ENCODE data around the gene APEH.
"Not testable (repeated sequence)": the region's sequence is repeated elsewhere in the genome, so short reads cannot be mapped to it uniquely, and the experiment has no call there.

Gene APEH

DNA sequence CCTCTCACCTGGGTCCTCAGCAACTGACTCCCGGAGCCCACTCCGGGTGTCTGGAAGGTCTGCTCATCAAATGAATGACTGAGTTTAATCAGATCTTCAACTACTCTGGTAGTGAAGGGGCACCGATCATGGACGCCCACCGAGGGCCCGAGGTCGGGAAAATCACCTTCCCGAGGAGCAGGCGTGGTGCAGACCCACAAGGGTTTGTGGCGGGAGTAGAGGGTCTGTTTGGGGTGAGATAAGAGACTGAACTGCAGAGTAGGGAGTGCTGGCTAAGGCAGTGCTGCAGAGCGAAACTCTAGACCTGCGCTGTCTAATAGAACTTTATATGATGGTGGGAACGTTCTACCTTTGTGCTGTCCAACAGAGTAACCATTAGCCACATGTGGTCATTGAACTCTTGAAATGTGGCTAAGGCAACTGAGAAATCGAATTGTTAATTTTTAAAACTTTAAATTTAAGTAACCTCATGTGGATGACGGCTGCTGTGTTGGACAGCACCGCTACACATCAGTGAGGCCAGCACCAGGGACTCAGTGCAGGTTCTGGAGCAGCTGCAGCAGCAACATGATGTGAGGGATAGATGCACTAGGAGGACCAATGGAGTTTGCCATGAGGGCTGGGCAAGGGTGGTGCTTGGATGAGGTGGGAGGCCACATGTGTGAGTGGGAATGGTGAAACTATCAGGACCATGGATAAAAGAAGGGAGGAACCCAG lies 15.9 kb downstream of the APEH start:
- peak overlapping the region; percentile 89 for H2AFZ ChIP-seq (ENCODE audit: low read length, unreplicated experiment)
- H3K27ac ChIP-seq (ENCODE audit: low read depth, low read length); H3K79me2 ChIP-seq (ENCODE audit: control insufficient read depth, insufficient read depth, low read length, unreplicated experiment): not testable (repeated sequence)

DNA sequence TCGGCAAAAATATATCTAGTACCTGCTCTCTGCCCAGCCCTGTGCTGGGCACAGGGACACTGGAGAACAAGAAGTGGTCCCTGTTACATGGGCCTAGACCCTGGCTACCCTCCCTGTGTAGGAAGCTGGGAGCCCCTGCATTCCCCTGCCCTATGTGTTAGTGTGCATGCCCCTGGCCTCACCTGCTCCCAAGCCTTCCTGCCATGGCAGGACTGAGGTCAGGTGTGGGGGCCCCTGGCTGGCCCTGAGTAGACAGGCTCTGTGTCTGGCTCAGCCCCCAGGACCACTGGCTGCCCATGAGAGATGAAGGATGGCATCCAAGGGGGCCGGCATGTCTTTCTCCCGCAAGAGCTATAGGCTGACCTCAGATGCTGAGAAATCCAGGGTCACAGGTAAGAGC lies 16.7 kb downstream of the APEH start:
- H3K4me3 ChIP-seq (ENCODE audit: low read depth, low read length); H2AFZ ChIP-seq (ENCODE audit: low read length, unreplicated experiment); H3K27ac ChIP-seq (ENCODE audit: low read depth, low read length): not testable (repeated sequence)

More for the DNA sequence above, 15.9 kb downstream of the APEH start:
- H3K27me3 ChIP-seq (ENCODE audit: insufficient read depth, low read length); H3K4me1 ChIP-seq (ENCODE audit: control insufficient read depth, insufficient read depth, low read length, unreplicated experiment); H3K36me3 ChIP-seq (ENCODE audit: insufficient read depth, low read length): not testable (repeated sequence)
- peak overlapping the region; percentile 95 for H3K4me3 ChIP-seq (ENCODE audit: low read depth, low read length)

DNA sequence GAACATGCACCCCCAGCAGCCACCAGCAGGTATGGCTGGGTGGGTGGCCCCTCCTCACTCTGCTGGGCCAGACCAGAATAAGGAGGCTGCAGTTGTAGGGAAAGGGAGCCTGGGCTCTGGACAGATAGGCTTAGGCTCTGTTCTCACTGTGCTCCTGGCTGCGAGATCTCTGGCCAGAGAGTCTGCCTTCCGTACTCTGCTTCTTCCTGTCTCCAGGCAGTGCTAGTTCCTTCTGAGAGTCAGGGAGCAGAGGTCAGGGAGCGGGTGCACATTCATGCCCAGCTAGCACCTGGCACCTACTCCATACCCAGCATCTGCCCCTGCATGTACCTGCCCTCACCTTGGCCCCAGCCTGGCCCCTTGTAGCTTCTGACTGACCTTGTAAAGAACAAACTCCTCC lies 17.3 kb downstream of the APEH start:
- H3K36me3 ChIP-seq (ENCODE audit: insufficient read depth, low read length); H3K79me2 ChIP-seq (ENCODE audit: control insufficient read depth, insufficient read depth, low read length, unreplicated experiment); H3K27me3 ChIP-seq (ENCODE audit: insufficient read depth, low read length); H2AFZ ChIP-seq (ENCODE audit: low read length, unreplicated experiment); H3K4me3 ChIP-seq (ENCODE audit: low read depth, low read length); H3K4me1 ChIP-seq (ENCODE audit: control insufficient read depth, insufficient read depth, low read length, unreplicated experiment); H3K27ac ChIP-seq (ENCODE audit: low read depth, low read length): not testable (repeated sequence)

More for the DNA sequence above, 16.7 kb downstream of the APEH start:
- H3K27me3 ChIP-seq (ENCODE audit: insufficient read depth, low read length); H3K79me2 ChIP-seq (ENCODE audit: control insufficient read depth, insufficient read depth, low read length, unreplicated experiment); H3K36me3 ChIP-seq (ENCODE audit: insufficient read depth, low read length); H3K4me1 ChIP-seq (ENCODE audit: control insufficient read depth, insufficient read depth, low read length, unreplicated experiment): not testable (repeated sequence)

DNA sequence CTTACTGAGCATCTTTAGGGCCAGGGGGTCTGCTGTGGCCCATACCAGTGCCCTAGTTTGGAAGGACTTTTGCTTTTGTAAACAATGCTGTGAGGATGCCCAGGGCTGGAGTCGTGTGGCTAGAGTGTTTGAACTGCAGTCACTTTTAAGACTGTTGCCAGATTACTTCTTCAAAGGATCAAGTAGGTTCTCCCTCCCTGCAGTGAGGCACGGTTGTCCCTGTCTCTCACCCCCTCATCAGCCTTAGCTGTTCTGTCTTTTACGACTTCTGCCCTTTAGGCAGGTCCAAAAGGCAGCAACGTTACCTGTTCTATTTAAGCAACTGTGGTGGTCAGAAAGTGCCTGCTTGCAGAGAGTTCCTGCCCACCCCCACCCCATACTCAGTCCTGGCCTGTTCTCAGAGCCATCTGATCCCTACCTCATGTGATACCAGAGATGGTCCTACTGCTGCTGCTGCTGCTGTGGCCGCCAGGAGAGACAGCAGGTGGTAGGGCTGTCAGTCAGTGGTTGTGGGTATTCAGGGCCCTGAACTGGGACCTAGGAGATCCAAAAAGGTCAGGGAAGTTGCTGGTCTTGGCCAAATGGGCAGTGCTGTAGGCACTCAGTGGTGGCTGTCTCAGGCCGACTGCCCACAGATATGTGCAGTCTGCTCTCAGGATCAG lies 20.4 kb downstream of the APEH start:
- H3K4me1 ChIP-seq (ENCODE audit: control insufficient read depth, insufficient read depth, low read length, unreplicated experiment); H3K36me3 ChIP-seq (ENCODE audit: insufficient read depth, low read length); H3K79me2 ChIP-seq (ENCODE audit: control insufficient read depth, insufficient read depth, low read length, unreplicated experiment); H3K27ac ChIP-seq (ENCODE audit: low read depth, low read length); H3K4me3 ChIP-seq (ENCODE audit: low read depth, low read length); H2AFZ ChIP-seq (ENCODE audit: low read length, unreplicated experiment); H3K27me3 ChIP-seq (ENCODE audit: insufficient read depth, low read length): not testable (repeated sequence)

DNA sequence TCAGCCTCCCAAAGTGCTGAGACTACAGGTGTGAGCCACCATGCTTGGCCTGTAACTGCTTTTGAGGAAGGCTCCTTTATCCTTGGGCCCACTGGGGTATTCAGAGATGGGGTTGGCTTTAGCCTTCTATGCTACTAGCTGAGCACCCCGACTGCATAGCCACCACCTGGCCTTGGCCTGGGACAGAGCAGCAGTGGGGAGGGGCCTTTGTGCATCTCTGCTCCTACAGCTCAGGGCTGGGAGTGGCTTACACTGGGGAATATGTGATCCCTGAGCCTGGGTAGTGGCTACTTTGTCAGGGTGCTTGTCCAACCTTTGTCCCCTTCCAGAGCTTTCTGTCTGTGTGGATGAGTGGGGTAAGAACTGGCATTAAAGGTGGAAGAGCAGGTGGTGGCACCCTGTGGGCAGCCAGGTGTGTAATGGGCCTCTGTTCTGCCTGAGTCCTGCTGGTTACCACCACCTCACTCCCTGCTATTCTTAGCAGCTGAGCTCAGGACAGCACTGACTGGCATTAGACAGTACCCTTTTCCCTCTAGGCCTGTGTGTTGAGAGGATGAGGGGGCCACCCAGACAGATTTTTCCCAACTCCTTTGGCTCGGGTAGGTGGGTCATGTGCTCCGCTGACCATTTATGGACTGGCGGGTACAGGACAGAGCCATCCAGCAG lies 21.3 kb downstream of the APEH start:
- not testable (repeated sequence) for H3K27ac ChIP-seq (ENCODE audit: low read depth, low read length); H3K4me1 ChIP-seq (ENCODE audit: control insufficient read depth, insufficient read depth, low read length, unreplicated experiment); H3K27me3 ChIP-seq (ENCODE audit: insufficient read depth, low read length); H3K36me3 ChIP-seq (ENCODE audit: insufficient read depth, low read length); H3K4me3 ChIP-seq (ENCODE audit: low read depth, low read length); H2AFZ ChIP-seq (ENCODE audit: low read length, unreplicated experiment); H3K79me2 ChIP-seq (ENCODE audit: control insufficient read depth, insufficient read depth, low read length, unreplicated experiment)

DNA sequence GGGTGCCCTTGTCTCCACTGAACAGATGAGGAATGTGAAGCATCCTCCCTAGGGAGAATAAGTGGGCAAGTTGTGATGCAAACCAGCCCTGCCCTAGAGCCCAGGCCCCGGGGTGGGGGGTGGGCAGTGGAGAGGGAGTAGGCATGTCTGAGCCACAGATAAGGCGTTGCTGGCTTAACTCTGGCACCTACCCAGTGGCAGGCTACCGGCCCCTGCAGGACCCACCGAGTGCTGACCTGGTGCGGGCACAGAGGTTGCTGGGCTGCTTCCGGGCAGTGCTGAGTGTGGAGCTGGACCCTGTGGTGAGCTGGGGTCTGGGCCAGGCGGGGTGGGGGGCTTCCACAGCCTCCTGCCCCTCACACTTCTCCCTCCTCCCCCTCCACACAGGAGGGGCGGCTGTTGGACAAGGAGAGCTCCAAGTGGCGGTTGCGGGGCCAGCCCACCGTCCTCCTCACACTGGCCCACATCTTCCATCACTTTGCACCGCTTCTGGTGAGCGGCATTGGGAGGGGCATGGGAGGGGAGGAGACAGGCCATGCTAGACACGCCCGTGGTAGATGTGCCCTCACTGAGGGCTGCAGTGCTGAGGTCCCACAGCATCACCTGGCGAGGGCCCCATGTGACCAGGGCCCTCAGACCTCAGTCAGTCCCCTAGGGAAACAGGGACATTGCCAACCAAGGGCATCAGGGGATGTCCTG lies 25.3 kb downstream of the APEH start:
- no peaks in the 10 kb centered on the region for H3K27me3 ChIP-seq (ENCODE audit: insufficient read depth, low read length)
- H3K4me3 ChIP-seq (ENCODE audit: low read depth, low read length): no peak overlapping the region
- H3K79me2 ChIP-seq (ENCODE audit: control insufficient read depth, insufficient read depth, low read length, unreplicated experiment): no peaks in the 10 kb centered on the region
- no peaks in the 10 kb centered on the region for H3K36me3 ChIP-seq (ENCODE audit: insufficient read depth, low read length)
- peaks cover 9% of the 10 kb centered on the region for H3K4me1 ChIP-seq (ENCODE audit: control insufficient read depth, insufficient read depth, low read length, unreplicated experiment)
- no peak overlapping the region for H2AFZ ChIP-seq (ENCODE audit: low read length, unreplicated experiment)
- H3K27ac ChIP-seq (ENCODE audit: low read depth, low read length): no peak overlapping the region

- Histone ChIP-seq H2AFZ (ENCODE audit: low read length, unreplicated experiment) (no peak overlapping the region), H3K27ac (ENCODE audit: low read depth, low read length) (no peak overlapping the region), H3K27me3 (ENCODE audit: insufficient read depth, low read length) (no peaks in the 10 kb centered on the region), H3K36me3 (ENCODE audit: insufficient read depth, low read length) (no peaks in the 10 kb centered on the region), H3K79me2 (ENCODE audit: control insufficient read depth, insufficient read depth, low read length, unreplicated experiment) (no peaks in the 10 kb centered on the region), H3K4me1 (ENCODE audit: control insufficient read depth, insufficient read depth, low read length, unreplicated experiment) (peaks cover 9% of the 10 kb centered on the region), H3K4me3 (ENCODE audit: low read depth, low read length) (no peak overlapping the region)
Measured at GRCh38 chr3:49700014-49700413, 25.9 kb downstream of the APEH start.

DNA sequence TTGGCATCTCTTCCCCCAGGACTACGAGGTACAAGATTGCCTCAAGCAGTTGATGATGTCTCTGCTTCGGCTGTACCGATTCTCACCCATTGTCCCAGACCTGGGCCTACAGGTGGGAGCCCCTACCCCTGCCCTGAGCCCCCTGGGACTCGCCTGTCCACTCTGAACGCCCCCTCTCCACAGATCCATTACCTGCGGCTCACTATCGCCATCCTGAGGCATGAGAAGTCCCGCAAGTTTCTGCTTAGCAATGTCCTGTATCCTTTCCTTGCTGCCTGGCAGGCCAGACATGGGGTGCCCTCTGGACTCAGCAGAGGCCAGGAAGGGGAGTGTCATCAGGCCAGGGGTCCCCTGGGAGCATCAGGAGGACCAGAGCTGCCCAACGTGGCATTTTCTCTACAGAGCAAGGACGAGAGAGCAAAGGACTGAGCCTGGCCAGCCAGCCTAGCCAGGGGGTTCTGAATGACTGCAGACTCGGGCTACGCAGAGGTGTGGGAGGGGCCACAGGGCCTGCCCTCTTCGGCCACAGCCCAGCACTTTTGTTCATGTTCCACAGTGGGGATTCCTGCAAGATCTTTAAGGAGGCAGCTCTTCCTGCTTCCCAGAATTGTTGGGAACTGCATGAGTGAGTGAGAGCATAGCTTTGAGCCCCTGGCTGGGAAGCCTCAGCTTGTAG lies 26.4 kb downstream of the APEH start:
- no peaks in the 10 kb centered on the region for H3K79me2 ChIP-seq (ENCODE audit: control insufficient read depth, insufficient read depth, low read length, unreplicated experiment)
- no peaks in the 10 kb centered on the region for H3K36me3 ChIP-seq (ENCODE audit: insufficient read depth, low read length)
- peaks cover 9% of the 10 kb centered on the region for H3K4me1 ChIP-seq (ENCODE audit: control insufficient read depth, insufficient read depth, low read length, unreplicated experiment)
- H3K4me3 ChIP-seq (ENCODE audit: low read depth, low read length): no peak overlapping the region
- H2AFZ ChIP-seq (ENCODE audit: low read length, unreplicated experiment): no peak overlapping the region
- no peak overlapping the region for H3K27ac ChIP-seq (ENCODE audit: low read depth, low read length)
- no peaks in the 10 kb centered on the region for H3K27me3 ChIP-seq (ENCODE audit: insufficient read depth, low read length)

DNA sequence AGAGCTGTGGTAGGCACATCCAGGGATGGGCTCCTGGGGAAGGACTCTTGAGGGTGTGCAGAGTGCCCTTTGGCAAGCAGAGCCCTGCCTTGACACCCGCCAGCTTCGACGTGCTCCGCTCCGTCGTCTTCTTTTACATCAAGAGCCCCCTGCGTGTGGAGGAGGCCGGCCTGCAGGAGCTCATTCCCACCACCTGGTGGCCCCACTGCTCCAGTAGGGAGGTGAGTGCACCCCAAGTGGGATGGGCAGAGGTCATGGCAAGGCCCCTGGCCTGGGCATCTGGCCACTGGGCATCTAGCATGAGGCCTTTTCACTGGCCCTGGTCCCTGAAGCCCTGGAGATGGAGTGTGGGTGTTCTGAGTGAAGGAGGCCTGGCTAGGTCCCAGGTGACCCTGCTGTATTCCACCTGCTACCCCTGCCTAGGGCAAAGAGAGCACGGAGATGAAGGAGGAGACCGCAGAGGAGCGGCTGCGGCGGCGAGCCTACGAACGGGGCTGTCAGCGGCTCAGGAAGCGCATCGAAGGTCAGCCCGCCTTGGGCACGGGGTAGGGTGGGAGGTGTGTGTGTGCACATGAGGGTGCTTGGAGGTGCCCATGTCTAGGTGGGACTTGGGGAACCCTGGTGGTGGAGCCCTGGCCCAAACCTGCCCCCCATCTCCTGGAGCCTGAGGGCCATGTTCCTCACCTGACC lies 27.4 kb downstream of the APEH start:
- H3K79me2 ChIP-seq (ENCODE audit: control insufficient read depth, insufficient read depth, low read length, unreplicated experiment): no peaks in the 10 kb centered on the region
- no peaks in the 10 kb centered on the region for H3K27me3 ChIP-seq (ENCODE audit: insufficient read depth, low read length)
- peaks cover 9% of the 10 kb centered on the region for H3K4me1 ChIP-seq (ENCODE audit: control insufficient read depth, insufficient read depth, low read length, unreplicated experiment)
- no peak overlapping the region for H2AFZ ChIP-seq (ENCODE audit: low read length, unreplicated experiment)
- no peak overlapping the region for H3K4me3 ChIP-seq (ENCODE audit: low read depth, low read length)
- H3K27ac ChIP-seq (ENCODE audit: low read depth, low read length): no peak overlapping the region
- no peaks in the 10 kb centered on the region for H3K36me3 ChIP-seq (ENCODE audit: insufficient read depth, low read length)

- no peaks in the 10 kb centered on the region for H3K36me3 ChIP-seq (ENCODE audit: insufficient read depth, low read length)
- H3K27me3 ChIP-seq (ENCODE audit: insufficient read depth, low read length): no peaks in the 10 kb centered on the region
- H3K27ac ChIP-seq (ENCODE audit: low read depth, low read length): no peak overlapping the region
- H3K79me2 ChIP-seq (ENCODE audit: control insufficient read depth, insufficient read depth, low read length, unreplicated experiment): no peaks in the 10 kb centered on the region
- peaks cover 9% of the 10 kb centered on the region for H3K4me1 ChIP-seq (ENCODE audit: control insufficient read depth, insufficient read depth, low read length, unreplicated experiment)
- H3K4me3 ChIP-seq (ENCODE audit: low read depth, low read length): no peak overlapping the region
- no peak overlapping the region for H2AFZ ChIP-seq (ENCODE audit: low read length, unreplicated experiment)
Measured at GRCh38 chr3:49702672-49703071, 28.5 kb downstream of the APEH start.

Measured in ACC112 (cell line).